Adrenal gland (tissue), 5 donors: ENCODE results near the gene ACOX3.

ENCODE experiments used
- CTCF ChIP-seq, 6 experiments: fragments of 450-650 bp in 4 of 6; fragments of 200-600 bp in 2 of 6; sonication (generic) in 1 of 6; IDR thresholded peaks; 1 replicate in 5 of 6; 2 replicates in 1 of 6; pipeline versions ENCODE4 v1.5.1 to v1.8.0; 2016 to 2021; ENCODE audit warnings: antibody characterized with exemption in 6 of 6, mild to moderate bottlenecking in 2 of 6, moderate library complexity in 1 of 6
- POLR2A ChIP-seq, 2 donors: fragments of 450-650 bp; IDR thresholded peaks; one replicate each; pipeline ENCODE4 v1.6.1; 2017; ENCODE audit warnings: antibody characterized with exemption in 2 of 2, mild to moderate bottlenecking in 2 of 2, moderate library complexity in 1 of 2
- donor health status: DM: no; HTN: no; CAD: no.

- no peak for TF ChIP-seq CTCF (IDR thresholded peaks at IDR 0.05)
- TF ChIP-seq POLR2A (IDR thresholded peaks at IDR 0.05): no peak
Measured at GRCh38 chr4:8438743-8439142, 1.8 kb downstream of the ACOX3 start.
